ENCODE results near the gene TBX4.

TBX4 gene

DNA sequence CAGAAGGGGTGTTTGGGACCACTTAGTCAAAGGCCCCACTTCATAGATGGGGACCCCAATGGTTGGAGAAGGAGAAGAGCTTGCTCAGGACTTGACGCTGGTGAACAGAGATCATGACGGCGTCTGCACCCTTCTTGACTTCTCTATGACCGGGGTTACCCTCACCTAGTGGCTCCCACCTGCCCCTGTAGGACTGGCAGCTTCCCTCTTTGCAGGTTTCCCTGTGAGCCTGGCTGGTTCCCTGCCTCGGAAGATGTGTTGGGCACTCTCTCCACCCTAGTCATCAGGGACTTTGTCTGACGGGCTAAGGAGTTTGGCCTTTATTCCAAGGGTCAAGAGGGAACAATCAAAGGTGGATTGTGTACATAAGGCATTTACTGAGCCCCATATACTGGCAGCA is 22.7 kb downstream of the TBX4 start:
- Histone ChIP-seq H3K36me3 (ENCODE audit: control insufficient read depth in 5 of 5, insufficient read depth in 5 of 5, low read length in 5 of 5) (no peaks in the 10 kb centered on the region), H3K27ac (ENCODE audit: low read depth, low read length) (no peak overlapping the region)

DNA sequence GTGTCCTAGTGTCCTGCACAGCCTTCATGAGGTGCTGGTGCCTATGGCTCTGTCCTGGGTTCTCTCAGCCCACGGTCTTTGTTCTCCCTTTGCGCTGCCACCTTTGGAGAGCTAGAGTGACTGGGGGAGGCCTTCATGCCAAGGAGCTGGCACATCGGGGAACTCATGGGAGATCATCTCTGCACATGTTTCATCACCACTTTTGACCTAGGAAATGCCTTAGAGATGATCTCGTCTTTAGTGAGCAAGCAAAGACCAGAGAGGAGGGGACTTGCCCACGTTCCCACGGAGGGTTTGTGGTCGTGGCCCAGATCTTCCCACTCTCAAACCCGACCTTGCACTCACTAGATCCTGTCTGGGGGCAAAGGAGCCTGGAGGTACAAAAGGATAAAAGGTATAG is 23.5 kb downstream of the TBX4 start:
- no peak overlapping the region for H3K4me3 ChIP-seq (ENCODE audit: low read depth in 1 of 5, low read length in 5 of 5)
- no peaks in the 10 kb centered on the region for H3K9me3 ChIP-seq (ENCODE audit: control insufficient read depth in 5 of 5, low read length in 5 of 5)
- no peaks in the 10 kb centered on the region for H3K36me3 ChIP-seq (ENCODE audit: control insufficient read depth in 5 of 5, insufficient read depth in 5 of 5, low read length in 5 of 5)
- no peak overlapping the region for H3K9ac ChIP-seq (ENCODE audit: low read length in 5 of 5)
- H3K4me1 ChIP-seq (ENCODE audit: control insufficient read depth in 5 of 5, insufficient read depth in 5 of 5, low read length in 5 of 5) = no peaks in the 10 kb centered on the region
- peaks cover 0 to 14% (median 10%) of the 10 kb centered on the region in 5 donors for H3K27me3 ChIP-seq (ENCODE audit: control insufficient read depth in 5 of 5, insufficient read depth in 4 of 5, low read length in 5 of 5)
- no peak overlapping the region for H3K27ac ChIP-seq (ENCODE audit: low read depth, low read length)

More for the DNA sequence above, 22.7 kb downstream of the TBX4 start:
- H3K9ac ChIP-seq (ENCODE audit: low read length in 5 of 5) = no peak overlapping the region
- H3K4me3 ChIP-seq (ENCODE audit: low read depth in 1 of 5, low read length in 5 of 5) = no peak overlapping the region
- no peaks in the 10 kb centered on the region for H3K9me3 ChIP-seq (ENCODE audit: control insufficient read depth in 5 of 5, low read length in 5 of 5)
- no peaks in the 10 kb centered on the region for H3K4me1 ChIP-seq (ENCODE audit: control insufficient read depth in 5 of 5, insufficient read depth in 5 of 5, low read length in 5 of 5)
- peaks cover 0 to 14% (median 10%) of the 10 kb centered on the region in 5 donors for H3K27me3 ChIP-seq (ENCODE audit: control insufficient read depth in 5 of 5, insufficient read depth in 4 of 5, low read length in 5 of 5)

DNA sequence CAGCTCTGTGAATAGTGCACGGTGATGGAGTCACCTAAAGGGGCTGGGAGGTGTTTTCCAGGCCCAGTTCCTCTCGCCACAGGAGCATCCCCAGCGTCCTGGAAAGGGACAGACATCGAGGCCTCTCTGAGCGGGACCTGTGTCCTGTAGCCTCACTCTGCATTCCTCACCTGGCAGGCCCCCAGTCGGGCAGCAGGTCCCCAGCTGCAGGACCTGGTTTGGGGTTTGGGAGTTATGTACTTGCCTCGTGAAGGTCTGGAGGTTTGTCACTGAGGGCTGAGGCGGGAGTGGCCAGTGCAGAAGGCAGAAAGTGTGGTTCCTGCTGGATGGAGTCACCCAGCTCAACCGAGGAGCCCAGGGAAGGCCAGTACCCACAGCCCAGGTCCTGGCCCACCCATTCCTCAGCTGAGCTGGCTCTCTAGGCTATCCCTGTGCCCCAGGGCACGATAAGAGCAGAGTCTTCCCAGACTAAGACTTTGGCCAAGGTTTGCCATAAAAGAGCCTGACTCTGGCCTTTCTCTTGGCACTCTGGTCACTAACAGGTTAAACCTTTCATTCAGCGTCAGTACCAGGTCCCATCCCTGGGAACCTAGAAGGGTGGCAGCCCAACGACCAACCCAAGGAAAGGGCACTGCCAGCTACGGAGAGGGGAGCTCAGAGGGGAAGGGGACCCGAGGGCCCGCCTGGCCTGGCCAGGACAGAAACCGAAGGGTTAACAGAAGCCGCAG is 24.4 kb downstream of the TBX4 start:
- Histone ChIP-seq H3K27me3 (ENCODE audit: control insufficient read depth in 5 of 5, insufficient read depth in 4 of 5, low read length in 5 of 5) (peaks cover 0 to 14% (median 10%) of the 10 kb centered on the region in 5 donors), H3K9ac (ENCODE audit: low read length in 5 of 5) (no peak overlapping the region), H3K9me3 (ENCODE audit: control insufficient read depth in 5 of 5, low read length in 5 of 5) (no peaks in the 10 kb centered on the region), H3K4me1 (ENCODE audit: control insufficient read depth in 5 of 5, insufficient read depth in 5 of 5, low read length in 5 of 5) (no peaks in the 10 kb centered on the region), H3K27ac (ENCODE audit: low read depth, low read length) (no peak overlapping the region), H3K36me3 (ENCODE audit: control insufficient read depth in 5 of 5, insufficient read depth in 5 of 5, low read length in 5 of 5) (no peaks in the 10 kb centered on the region), H3K4me3 (ENCODE audit: low read depth in 1 of 5, low read length in 5 of 5) (no peak overlapping the region)

DNA sequence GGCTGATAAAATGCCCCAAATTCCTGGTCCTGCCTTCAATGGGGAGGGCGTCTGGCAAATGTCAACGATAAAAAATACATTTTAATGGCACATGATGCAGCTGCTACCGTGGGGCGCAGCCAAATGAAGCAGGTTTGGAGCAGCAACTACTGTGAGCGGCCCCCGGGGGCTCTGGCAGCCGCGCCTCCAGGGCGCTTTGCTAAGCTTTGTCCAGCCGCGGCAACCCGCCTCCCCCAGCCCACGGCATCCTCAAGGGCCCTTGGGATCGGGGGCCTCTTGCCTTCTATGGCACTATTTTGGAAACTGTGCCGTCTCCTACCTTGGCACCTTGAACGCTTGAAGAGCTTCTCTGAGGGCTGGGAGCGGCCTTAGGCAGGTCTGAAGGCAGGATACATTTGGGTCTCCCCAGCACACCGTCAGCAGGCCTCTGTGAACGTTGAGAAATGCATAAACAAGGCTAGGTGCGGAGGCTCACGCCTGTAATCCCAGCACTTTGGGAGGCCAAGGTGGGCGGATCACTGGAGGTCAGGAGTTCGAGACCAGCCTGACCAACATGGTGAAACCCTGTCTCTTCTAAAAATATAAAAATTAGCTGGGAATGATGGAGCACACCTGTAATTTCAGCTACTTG is 25.1 kb downstream of the TBX4 start:
- Histone ChIP-seq H3K27ac (ENCODE audit: low read depth, low read length) (no peak overlapping the region), H3K9me3 (ENCODE audit: control insufficient read depth in 5 of 5, low read length in 5 of 5) (no peaks in the 10 kb centered on the region), H3K4me3 (ENCODE audit: low read depth in 1 of 5, low read length in 5 of 5) (no peak overlapping the region), H3K9ac (ENCODE audit: low read length in 5 of 5) (no peak overlapping the region), H3K4me1 (ENCODE audit: control insufficient read depth in 5 of 5, insufficient read depth in 5 of 5, low read length in 5 of 5) (no peaks in the 10 kb centered on the region), H3K27me3 (ENCODE audit: control insufficient read depth in 5 of 5, insufficient read depth in 4 of 5, low read length in 5 of 5) (peaks cover 0 to 14% (median 10%) of the 10 kb centered on the region in 5 donors), H3K36me3 (ENCODE audit: control insufficient read depth in 5 of 5, insufficient read depth in 5 of 5, low read length in 5 of 5) (no peaks in the 10 kb centered on the region)

DNA sequence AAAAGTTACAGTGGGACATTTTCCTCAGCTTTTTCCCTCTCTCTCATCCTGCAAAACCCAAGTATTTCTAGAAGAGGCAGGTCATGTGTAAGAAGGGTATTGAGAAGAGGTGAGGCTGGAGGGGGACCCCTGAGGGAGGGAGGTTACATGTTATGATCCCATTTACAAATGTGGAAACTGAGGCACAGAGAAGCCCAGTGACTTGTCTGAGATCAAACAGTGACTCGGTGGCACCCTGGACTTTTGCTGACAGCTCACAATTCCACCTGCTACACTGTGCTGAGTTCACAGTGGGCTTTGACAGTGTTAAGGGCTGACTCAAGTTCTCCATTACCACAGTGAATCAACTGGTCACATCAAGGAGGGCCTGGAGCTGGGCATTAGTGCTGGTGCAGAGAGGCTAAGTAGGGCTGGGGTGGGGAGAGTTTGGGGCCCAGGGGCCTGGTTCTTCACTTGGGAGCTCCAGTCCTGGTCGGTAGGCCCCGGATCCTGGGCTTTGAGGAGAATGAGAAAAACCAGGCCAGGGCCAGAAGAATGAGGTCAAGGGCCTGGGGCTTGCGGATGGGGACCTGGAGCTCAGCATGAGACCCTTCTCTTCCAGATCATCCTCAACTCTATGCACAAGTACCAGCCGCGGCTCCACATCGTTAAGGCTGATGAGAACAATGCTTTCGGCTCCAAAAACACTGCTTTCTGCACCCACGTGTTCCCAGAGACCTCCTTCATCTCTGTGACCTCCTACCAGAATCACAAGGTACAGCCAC is 26.0 kb downstream of the TBX4 start:
- no peaks in the 10 kb centered on the region for H3K4me1 ChIP-seq (ENCODE audit: control insufficient read depth in 5 of 5, insufficient read depth in 5 of 5, low read length in 5 of 5)
- H3K9ac ChIP-seq (ENCODE audit: low read length in 5 of 5) = no peak overlapping the region
- H3K4me3 ChIP-seq (ENCODE audit: low read depth in 1 of 5, low read length in 5 of 5) = no peak overlapping the region
- H3K27ac ChIP-seq (ENCODE audit: low read depth, low read length) = no peak overlapping the region
- H3K27me3 ChIP-seq (ENCODE audit: control insufficient read depth in 5 of 5, insufficient read depth in 4 of 5, low read length in 5 of 5) = peaks cover 0 to 14% (median 10%) of the 10 kb centered on the region in 5 donors
- no peaks in the 10 kb centered on the region for H3K36me3 ChIP-seq (ENCODE audit: control insufficient read depth in 5 of 5, insufficient read depth in 5 of 5, low read length in 5 of 5)
- H3K9me3 ChIP-seq (ENCODE audit: control insufficient read depth in 5 of 5, low read length in 5 of 5) = no peaks in the 10 kb centered on the region

DNA sequence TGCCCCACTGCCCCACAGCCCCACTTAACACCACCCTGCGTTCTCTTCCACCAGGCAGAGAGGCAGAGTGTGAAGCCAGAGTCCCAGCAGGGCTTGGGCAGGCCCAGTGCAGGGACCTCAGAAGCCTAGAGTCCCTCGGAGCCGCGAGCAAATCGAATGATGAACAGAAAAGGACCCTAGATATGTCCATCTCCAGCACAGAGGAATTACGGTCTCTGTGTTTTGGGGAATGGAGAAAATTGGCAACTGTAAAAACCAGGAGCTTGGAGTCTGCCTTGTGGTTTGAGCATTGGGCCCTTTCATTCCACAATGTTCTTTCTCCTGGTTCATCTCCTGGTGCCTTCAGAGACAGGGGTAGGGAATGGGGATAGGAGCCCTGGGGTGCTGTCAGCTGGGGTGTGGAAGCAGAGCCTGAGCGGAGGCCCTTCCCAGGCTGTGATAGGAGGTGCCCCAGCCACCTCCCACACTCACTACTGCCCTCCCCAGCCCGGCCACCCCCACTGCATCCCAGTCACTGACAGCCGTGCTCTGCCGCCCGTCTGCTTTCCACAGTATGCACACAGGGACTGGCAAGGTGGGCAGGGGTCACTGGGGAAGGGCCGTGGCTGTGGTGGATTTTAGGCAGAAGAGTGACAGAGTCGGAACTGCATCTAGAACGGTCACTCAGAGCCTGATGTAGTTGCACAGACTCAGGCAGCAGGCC is 26.7 kb downstream of the TBX4 start:
- no peak overlapping the region for H3K27ac ChIP-seq (ENCODE audit: low read depth, low read length)
- H3K4me1 ChIP-seq (ENCODE audit: control insufficient read depth in 5 of 5, insufficient read depth in 5 of 5, low read length in 5 of 5) = no peaks in the 10 kb centered on the region
- H3K9ac ChIP-seq (ENCODE audit: low read length in 5 of 5) = no peak overlapping the region
- H3K27me3 ChIP-seq (ENCODE audit: control insufficient read depth in 5 of 5, insufficient read depth in 4 of 5, low read length in 5 of 5) = peaks cover 0 to 14% (median 10%) of the 10 kb centered on the region in 5 donors
- no peak overlapping the region for H3K4me3 ChIP-seq (ENCODE audit: low read depth in 1 of 5, low read length in 5 of 5)
- no peaks in the 10 kb centered on the region for H3K36me3 ChIP-seq (ENCODE audit: control insufficient read depth in 5 of 5, insufficient read depth in 5 of 5, low read length in 5 of 5)
- H3K9me3 ChIP-seq (ENCODE audit: control insufficient read depth in 5 of 5, low read length in 5 of 5) = no peaks in the 10 kb centered on the region

DNA sequence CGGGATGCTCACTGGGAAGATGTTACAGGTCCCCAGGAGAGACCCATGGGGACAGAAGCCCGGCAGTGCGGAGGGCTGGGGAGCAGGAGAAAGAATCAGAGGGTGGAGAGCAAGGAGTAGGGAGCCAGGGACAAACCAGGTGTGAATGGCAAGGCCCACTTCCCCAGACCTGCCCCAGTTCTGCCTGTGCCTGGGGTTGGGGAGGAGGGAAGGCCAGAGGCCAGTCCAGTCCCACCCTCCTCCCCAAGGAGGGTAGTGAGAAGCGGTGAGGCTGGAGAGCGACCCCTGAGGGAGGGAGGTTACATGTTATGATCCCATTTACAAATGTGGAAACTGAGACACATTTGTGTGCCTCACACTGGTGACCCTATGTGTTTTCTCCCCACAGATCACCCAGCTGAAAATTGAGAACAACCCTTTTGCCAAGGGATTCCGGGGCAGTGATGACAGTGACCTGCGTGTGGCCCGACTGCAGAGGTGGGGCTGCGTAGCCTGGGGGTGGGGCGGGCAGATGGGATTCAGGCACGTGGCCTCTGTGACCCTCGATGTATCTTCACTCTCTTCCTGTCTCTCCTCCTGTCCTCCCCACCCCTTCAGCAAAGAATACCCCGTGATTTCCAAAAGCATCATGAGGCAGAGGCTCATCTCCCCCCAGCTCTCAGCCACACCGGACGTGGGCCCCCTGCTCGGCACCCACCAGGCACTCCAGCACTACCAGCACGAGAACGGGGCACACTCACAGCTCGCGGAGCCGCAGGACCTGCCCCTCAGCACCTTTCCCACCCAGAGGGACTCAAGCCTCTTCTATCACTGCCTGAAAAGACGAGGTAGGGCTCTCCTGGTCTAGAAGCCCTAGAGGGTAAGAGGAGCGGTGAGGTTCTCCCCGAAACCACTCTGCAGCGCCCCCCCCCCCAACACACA is 27.5 kb downstream of the TBX4 start:
- Histone ChIP-seq H3K9me3 (ENCODE audit: control insufficient read depth in 5 of 5, low read length in 5 of 5) (no peaks in the 10 kb centered on the region), H3K4me1 (ENCODE audit: control insufficient read depth in 5 of 5, insufficient read depth in 5 of 5, low read length in 5 of 5) (no peaks in the 10 kb centered on the region), H3K27ac (ENCODE audit: low read depth, low read length) (no peak overlapping the region), H3K36me3 (ENCODE audit: control insufficient read depth in 5 of 5, insufficient read depth in 5 of 5, low read length in 5 of 5) (no peaks in the 10 kb centered on the region), H3K9ac (ENCODE audit: low read length in 5 of 5) (no peak overlapping the region), H3K27me3 (ENCODE audit: control insufficient read depth in 5 of 5, insufficient read depth in 4 of 5, low read length in 5 of 5) (peaks cover 0 to 14% (median 10%) of the 10 kb centered on the region in 5 donors), H3K4me3 (ENCODE audit: low read depth in 1 of 5, low read length in 5 of 5) (no peak overlapping the region)

DNA sequence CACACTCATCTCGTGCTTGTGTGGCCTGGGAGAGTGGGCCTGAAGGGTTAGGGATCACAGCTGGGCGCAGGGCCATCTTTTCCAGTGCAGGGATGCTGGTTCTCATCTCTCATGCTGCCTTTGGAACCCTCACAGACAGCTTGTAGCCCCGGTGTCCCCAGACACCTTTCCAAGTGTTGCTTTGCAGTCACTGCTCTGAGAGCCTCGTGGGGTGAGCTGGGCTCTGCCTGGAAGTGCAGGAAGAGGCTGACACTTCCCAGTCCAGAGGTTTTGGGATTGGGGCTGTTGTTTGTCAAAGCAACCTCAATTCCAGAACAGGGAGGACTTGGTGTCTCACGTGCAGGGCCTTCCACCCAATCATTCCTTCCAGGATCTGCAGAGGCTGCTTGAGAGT is 28.2 kb downstream of the TBX4 start:
- H3K9ac ChIP-seq (ENCODE audit: low read length in 5 of 5) = no peak overlapping the region

DNA sequence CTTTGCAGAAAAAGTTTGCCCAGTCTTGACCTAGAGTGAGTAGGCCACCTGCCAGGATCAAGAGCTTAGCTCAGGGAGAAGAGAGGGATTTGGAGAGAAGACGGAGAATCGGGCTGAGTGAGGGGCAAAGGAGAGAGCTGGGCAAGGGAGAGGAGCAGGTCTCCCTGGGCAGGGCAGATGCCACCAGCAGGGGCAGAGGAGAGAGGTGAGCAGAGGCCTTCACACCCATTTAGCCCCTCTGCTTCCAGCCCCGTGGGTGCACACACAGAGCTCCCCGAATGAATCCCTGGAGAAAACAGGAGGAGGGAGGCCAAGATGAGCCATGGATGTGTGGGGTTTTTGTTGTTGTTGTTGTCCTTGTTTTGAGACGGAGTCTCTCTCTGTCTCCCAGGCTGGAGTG is 29.2 kb downstream of the TBX4 start:
- no peak overlapping the region for H3K27ac ChIP-seq (ENCODE audit: low read depth, low read length)
- H3K36me3 ChIP-seq (ENCODE audit: control insufficient read depth in 5 of 5, insufficient read depth in 5 of 5, low read length in 5 of 5) = no peaks in the 10 kb centered on the region
- no peak overlapping the region for H3K4me3 ChIP-seq (ENCODE audit: low read depth in 1 of 5, low read length in 5 of 5)
- no peak overlapping the region for H3K9ac ChIP-seq (ENCODE audit: low read length in 5 of 5)
- peaks cover 0 to 13% (median 6%) of the 10 kb centered on the region in 5 donors for H3K27me3 ChIP-seq (ENCODE audit: control insufficient read depth in 5 of 5, insufficient read depth in 4 of 5, low read length in 5 of 5)
- H3K4me1 ChIP-seq (ENCODE audit: control insufficient read depth in 5 of 5, insufficient read depth in 5 of 5, low read length in 5 of 5) = no peaks in the 10 kb centered on the region
- no peaks in the 10 kb centered on the region for H3K9me3 ChIP-seq (ENCODE audit: control insufficient read depth in 5 of 5, low read length in 5 of 5)

More for the DNA sequence above, 28.2 kb downstream of the TBX4 start:
- H3K4me1 ChIP-seq (ENCODE audit: control insufficient read depth in 5 of 5, insufficient read depth in 5 of 5, low read length in 5 of 5) = no peaks in the 10 kb centered on the region
- peaks cover 0 to 18% (median 12%) of the 10 kb centered on the region in 5 donors for H3K27me3 ChIP-seq (ENCODE audit: control insufficient read depth in 5 of 5, insufficient read depth in 4 of 5, low read length in 5 of 5)
- H3K27ac ChIP-seq (ENCODE audit: low read depth, low read length) = no peak overlapping the region
- no peaks in the 10 kb centered on the region for H3K36me3 ChIP-seq (ENCODE audit: control insufficient read depth in 5 of 5, insufficient read depth in 5 of 5, low read length in 5 of 5)
- H3K9me3 ChIP-seq (ENCODE audit: control insufficient read depth in 5 of 5, low read length in 5 of 5) = no peaks in the 10 kb centered on the region
- H3K4me3 ChIP-seq (ENCODE audit: low read depth in 1 of 5, low read length in 5 of 5) = no peak overlapping the region

Data from subcutaneous abdominal adipose tissue (tissue), 5 donors.